ENCODE data around the gene ZNF385B.

ZNF385B gene

DNA sequence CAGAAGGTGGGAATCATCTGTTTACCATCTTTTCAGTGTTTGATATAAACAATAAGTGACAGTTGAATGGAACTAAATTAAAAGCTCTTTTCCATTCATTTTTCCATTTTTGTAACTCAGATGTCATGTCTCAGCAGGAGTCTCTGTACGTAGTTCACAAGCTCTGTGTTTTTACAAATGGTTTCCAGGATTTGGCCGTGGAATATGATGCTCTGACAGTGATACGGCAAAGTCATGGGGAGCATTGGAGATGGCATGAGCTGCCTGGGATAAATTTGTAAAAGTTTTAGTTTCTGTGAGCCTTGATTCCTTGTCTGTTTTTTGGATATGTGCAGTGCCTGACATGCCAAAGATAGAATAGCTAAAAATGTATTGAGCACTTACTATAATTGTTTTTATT lies 428.7 kb downstream of the ZNF385B start:
- no peak for DNase-seq

DNA sequence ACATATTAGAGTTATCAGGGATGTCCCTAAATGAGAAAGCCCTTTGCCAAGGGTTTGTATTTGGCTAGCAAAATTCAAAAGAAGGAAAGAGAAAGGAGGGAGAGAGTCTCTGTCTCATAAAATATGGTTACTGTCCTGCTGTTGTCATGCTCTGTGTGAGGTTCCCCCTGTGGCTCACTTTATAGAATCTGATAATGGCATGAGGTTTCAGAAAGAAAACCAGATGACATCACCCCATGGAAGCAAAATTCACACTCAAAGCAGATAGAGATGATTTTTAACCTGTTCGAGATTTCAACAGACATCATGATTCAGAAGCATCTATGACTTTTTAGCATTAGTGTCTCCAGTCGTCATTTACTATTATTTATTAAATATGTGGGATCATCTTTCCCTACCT lies 431.8 kb downstream of the ZNF385B start:
- DNase-seq = no peak

DNA sequence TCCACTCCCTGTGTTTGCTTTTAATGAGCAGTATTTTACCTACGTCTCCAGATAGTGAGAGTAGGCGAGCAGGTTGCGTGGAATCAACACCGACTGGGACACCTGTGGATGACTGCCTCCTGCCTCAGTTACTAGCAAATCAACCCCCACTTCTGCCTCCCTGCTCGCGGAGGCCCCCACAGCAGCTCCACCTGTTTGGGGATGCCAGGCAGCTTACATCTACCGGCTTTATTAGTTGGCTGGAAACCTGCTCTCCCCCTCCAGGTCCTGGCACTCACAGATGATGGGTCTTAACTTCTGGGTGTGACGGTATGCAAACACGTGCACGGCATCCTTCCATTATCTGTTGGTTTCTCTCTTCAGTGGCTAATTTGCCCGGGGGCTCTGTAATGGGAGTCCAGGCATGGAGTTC lies 432.3 kb downstream of the ZNF385B start:
- DNase-seq = peak in 1 of 2 experiments; percentile 36

DNA sequence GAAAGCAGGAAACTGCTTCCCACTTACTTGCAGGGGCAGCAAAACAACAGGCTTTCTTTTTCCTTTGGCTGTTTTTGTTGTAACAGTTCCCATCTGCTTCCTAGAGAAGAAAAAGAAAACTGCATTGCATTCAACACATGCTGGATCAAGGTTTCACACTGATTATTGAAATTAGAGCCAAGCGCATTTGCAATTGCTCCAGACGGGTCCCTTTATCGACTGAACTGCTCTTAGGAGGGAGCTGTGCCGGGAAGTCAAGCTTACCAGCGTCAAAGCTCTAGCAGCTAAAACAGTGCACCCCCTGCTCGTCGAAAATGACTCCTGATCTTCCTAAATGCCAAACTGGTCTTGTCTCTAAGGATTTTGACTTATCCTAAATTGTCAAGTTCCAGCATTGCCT lies 432.8 kb downstream of the ZNF385B start:
- DNase-seq = no peak

DNA sequence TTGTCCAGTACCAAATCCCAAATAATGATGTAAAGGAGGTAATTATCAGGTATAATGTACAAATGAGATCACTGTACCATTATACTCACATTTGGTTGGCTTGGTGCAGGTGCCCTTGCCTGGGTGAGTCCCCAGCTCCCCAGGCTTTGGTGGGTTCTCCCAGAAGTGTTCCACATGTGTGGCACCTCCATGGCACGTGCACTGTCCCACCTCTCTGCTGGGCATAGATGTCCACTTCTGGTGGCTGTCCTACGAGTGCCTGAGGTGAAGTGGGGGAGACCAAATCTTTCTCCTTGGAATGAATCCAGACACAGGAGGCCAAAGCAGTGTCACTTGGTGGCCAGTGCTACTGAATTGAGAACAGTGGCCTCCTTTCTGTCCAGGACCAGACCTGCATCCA lies 434.3 kb downstream of the ZNF385B start:
- DNase-seq = no peak

DNA sequence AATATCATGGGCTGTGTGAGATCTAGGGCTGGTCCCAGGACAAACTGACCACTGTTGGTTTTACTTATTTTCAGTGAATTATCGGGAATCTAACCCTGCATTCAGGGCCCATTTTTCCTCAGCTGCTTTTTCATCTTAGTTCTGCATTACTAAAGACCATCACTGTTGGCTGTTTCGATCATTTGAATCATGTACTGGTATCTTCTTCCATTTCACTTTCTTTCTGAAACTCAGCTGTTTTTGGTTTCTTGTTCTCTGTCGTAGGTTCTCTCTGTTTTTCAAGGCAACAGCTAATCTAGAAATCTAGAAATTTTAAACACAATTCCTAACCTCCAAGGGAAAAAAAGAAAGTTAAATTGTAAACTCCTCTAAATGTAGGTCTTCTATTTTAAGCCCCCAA lies 436.8 kb downstream of the ZNF385B start:
- no peak for DNase-seq

DNA sequence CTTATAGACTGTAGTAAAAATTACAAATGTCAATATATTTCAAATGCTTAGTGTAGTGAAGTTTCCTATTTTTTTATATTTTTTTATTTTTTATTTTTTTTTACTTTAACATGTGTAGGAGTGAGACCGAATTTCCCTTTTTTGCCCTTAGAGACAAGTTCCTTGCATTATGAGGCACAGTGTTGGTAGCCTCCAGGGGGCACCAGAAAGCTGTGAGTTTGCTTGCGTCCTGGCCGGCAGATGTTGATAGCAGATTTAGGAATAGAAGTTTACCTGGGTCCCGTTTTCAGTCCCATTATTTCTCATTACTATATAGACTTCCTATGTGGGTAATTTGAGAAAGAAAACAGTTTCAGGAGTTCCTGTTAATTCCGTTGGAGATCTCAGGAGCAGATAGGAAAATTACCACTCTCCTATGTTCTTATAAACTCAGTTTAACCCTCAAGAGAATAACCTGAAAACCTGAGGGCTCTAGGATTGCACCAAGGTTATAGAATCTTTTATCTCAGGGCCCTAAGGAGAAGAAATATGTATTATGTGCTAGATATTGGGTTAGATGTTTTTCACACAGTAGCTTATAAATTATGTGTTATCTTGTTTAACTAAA lies 439.3 kb downstream of the ZNF385B start:
- DNase-seq = peak; percentile 34 to 77

DNA sequence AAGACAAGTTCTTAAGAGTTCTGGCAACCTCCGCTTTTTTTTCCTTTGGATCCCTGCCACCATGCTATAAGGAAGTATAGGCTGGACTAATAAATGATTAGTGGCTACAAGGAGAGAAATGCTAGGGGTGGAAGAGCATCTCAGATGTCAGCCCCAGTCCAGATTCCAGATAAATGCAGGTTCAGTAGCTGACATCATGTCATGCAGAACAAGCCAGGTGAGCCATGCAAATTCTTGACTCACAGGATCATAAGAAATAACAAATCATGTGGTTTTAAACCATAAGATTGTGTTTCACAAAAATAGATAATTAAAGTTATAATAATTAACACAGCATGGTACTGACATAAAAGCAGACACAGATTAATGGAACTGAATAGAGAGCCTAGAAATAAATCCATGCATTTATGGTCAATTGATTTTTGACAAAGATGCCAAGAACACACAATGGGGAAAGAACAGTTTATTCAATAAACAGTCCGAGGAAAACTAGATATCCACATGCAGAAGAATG lies 443.9 kb downstream of the ZNF385B start:
- peak; percentile 85 for DNase-seq

DNA sequence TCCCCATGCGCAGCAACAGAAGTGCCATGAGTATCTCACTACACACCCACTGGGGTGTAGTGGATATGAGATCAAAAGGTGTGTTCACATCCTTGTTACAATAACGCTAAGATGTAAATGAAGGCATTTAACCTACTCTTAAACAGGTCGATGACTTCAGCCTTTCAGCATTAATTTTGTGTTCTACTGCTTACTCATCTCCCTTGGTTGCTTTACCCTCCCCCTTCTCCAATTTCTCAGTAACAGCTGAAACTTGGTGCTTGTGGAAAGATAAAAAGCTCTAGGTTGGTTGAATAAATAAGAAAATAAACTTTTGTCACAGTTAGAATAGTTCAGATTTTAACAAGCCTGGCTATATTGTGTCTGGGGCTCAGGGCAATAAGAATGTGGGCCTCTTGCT lies 449.3 kb downstream of the ZNF385B start:
- no peak for DNase-seq

DNA sequence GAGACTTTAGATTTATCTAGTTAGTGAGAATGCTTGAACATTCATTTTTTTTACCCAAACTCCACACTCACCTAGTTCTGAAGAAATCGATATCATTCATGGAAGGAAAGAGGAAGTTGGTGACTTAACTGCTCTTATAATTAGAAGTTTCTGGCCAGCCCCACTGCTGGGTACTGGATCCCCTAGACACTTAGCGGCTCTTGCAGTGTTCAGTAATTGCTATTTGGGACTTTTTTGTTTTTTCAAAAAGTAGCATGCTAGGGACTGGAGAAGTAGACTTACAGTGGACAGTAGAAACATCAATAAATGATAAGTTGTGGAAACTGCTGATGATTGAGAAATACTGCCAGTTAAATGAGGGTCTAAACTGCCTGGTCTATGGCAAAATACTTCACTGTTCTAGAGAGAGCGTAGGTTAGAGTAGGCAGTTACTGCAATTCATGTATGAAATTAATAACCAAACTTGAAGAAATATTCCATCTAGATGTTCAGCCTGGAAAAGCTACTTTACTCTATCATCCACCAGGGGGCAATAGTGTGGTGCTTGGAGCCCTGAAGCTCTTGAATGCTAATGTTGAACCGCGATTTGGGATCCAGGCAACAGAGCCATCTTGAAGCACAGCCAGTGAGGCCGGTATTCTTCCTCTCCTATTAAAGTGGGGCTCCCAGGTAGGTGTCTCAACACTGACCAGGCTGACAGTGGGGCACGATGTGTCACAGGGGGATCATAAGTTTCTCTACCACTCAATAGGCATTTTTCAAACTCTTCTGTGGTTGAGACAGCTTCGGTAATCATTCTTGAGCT lies 450.7 kb downstream of the ZNF385B start:
- DNase-seq = peak; percentile 62 to 82

DNA sequence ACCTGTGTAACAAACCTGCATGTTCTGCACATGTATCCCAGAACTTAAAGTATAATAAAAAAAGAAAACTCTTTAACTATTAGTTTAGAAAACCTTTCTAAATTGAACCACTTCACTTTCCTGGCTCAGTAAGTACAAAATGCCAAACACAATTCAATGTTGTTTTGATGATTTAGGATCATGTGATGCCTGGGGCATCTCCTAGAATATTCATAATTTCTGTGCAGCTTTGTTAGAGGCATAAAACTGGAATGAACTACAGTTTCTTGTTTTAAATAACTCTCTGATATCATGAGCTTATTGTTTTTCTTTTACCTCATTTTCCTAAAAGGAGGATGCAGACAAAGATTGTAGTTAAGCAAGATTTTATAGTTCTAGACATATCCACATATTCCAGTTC lies 457.8 kb downstream of the ZNF385B start:
- no peak for DNase-seq

DNA sequence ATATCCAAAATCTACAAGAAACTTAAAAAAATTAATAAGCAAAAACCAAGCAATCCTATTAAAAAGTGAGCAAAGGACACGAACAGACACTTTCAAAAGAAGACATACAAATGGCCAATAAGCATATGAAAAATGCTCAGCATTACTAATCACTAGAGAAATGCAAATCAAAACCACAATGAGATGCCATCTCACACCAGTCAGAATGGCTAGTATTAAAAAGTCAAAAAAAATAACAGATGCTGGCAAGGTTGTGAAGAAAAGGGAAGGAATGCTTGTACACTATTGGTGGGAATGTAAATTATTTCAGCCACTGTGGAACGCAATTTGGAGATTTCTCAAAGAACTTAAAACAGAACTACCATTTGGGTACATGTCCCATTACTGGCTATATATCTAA lies 467.9 kb downstream of the ZNF385B start:
- DNase-seq = no peak

Data from NCI-H526 (cell line).